ENCODE results near the gene NAT16. TPM values are rescaled to one million over a fixed set of nuclear protein-coding genes. Genes with fewer than 3 reads are reported as not detected.
"Not testable (repeated sequence)": the region's sequence is repeated elsewhere in the genome, so short reads cannot be mapped to it uniquely, and the experiment has no call there.

Gene NAT16
- total and polyA plus RNA-seq, 2 of the 8 experiments (the other 6 are each of a cell fraction or from before 2014, with no cell fraction given) = 0.26 to 0.84 TPM

- not testable (repeated sequence) for H2BK15ac ChIP-seq (ENCODE audit: low read length); H3K79me2 ChIP-seq (ENCODE audit: control insufficient read depth in 1 of 2, insufficient read depth in 2 of 2, low read length in 2 of 2); H3K18ac ChIP-seq (ENCODE audit: extremely low read depth, low read length); H3K14ac ChIP-seq (ENCODE audit: insufficient read length); H2AK5ac ChIP-seq (ENCODE audit: low read depth, low read length); H3K23ac ChIP-seq (ENCODE audit: insufficient read length); H3K4me3 ChIP-seq (ENCODE audit: extremely low read depth in 1 of 4, insufficient read depth in 2 of 4, low read depth in 3 of 4, low read length in 4 of 4); DNase-seq (ENCODE audit: low read depth in 1 of 2, low spot score in 2 of 2); H3K36me3 ChIP-seq (ENCODE audit: control insufficient read depth in 2 of 4, insufficient read depth in 4 of 4, low read length in 3 of 4); H3K79me1 ChIP-seq (ENCODE audit: low read depth, low read length); H2BK5ac ChIP-seq (ENCODE audit: low read depth, low read length); H4K20me1 ChIP-seq (replicated peaks in 1 of 2; ENCODE audit: control insufficient read depth in 1 of 2, insufficient read depth in 2 of 2, low read length in 2 of 2); H2BK120ac ChIP-seq (replicated peaks; ENCODE audit: low read depth, low read length); H4K5ac ChIP-seq (ENCODE audit: insufficient read length, low read depth, low read length); H3K4me2 ChIP-seq (ENCODE audit: insufficient read depth in 1 of 2, low read depth in 2 of 2, low read length in 2 of 2); H3K27ac ChIP-seq (ENCODE audit: low read depth, low read length); FAIRE-seq; H3K27me3 ChIP-seq (replicated peaks in 1 of 4; ENCODE audit: control insufficient read depth in 3 of 4, extremely low read depth in 1 of 4, insufficient read depth in 3 of 4, low read length in 3 of 4); H3K4ac ChIP-seq (replicated peaks; ENCODE audit: insufficient read length, low read depth, low read length); H3K23me2 ChIP-seq (ENCODE audit: low read depth, low read length); H3K56ac ChIP-seq (replicated peaks; ENCODE audit: insufficient read length, low read depth, low read length); H4K8ac ChIP-seq (ENCODE audit: extremely low read depth, insufficient read depth, low read length); H4K91ac ChIP-seq (replicated peaks; ENCODE audit: insufficient read length, low read length); H3K9me3 ChIP-seq (ENCODE audit: insufficient read depth in 2 of 2, low read depth in 1 of 2, low read length in 1 of 2); H3K9ac ChIP-seq (replicated peaks in 1 of 4; ENCODE audit: extremely low read depth in 1 of 4, low read depth in 3 of 4, low read length in 3 of 4)
- Histone ChIP-seq H2AFZ (ENCODE audit: low read length) (peak overlapping the region; percentile 63; the same call in 1 of the 2 replicates), H2BK20ac (ENCODE audit: low read length) (0 out of 2 replicates have a peak overlapping the region, but pooled peaks have one; percentile 32), H3K4me1 (replicated peaks in 1 of 4; ENCODE audit: control insufficient read depth in 3 of 4, insufficient read depth in 4 of 4, low read length in 3 of 4) (peaks cover 2 to 11% (median 8%) of the 10 kb centered on the region in 4 experiments; a peak in 6 of 7 replicates), H2BK12ac (ENCODE audit: low read depth, low read length) (0 out of 2 replicates have a peak overlapping the region, but pooled peaks have one; percentile 80)
- WGBS, 2 experiments (ENCODE audit: extremely low coverage in 1 of 2, insufficient coverage in 1 of 2, insufficient read length in 1 of 2, insufficient replicate concordance in 2 of 2, low coverage in 1 of 2, low lambda C conversion rate in 2 of 2, missing lambda C conversion rate in 1 of 2) = 88% methylated on average over 18 of the region's 18 CpGs; no CpG with 5 or more reads in 1 of the 2 experiments
- POLR2A ChIA-PET (ENCODE audit: partially characterized antibody) = interaction anchor here (1.7 to 1.8 kb wide), 2 partner anchors 11 kb away, joined by 4 to 8 read pairs; no protein-coding TSS in a partner anchor
- CTCF ChIA-PET (ENCODE audit: partially characterized antibody) = interaction anchor here (0.6 to 9.0 kb wide), 10 partner anchors 8 to 159 kb away, joined by 3 to 80 read pairs (median 4); partner anchors contain the start of gene SERPINE1
Observed at GRCh38 chr7:101132626-101133600, 47.2 kb downstream of the NAT16 start.

Data from H1 (cell line).